Suprapubic skin (tissue), 3 donors: ENCODE measurements around the gene KCNJ16.

Experiments used
- CTCF ChIP-seq, 2 donors: fragments of 200-600 bp in 1 of 2; fragments of 450-650 bp in 1 of 2; sonication (generic) in 1 of 2; IDR thresholded peaks; one replicate each; pipeline ENCODE4 v1.5.1; 2016 to 2019; ENCODE audit warnings: antibody characterized with exemption in 2 of 2, mild to moderate bottlenecking in 1 of 2, moderate library complexity in 1 of 2
- POLR2A ChIP-seq, 2 donors: fragments of 450-650 bp; IDR thresholded peaks; one replicate each; pipeline ENCODE4 v1.6.1; 2017; ENCODE audit warnings: antibody characterized with exemption in 2 of 2, mild to moderate bottlenecking in 2 of 2, moderate library complexity in 2 of 2

DNA sequence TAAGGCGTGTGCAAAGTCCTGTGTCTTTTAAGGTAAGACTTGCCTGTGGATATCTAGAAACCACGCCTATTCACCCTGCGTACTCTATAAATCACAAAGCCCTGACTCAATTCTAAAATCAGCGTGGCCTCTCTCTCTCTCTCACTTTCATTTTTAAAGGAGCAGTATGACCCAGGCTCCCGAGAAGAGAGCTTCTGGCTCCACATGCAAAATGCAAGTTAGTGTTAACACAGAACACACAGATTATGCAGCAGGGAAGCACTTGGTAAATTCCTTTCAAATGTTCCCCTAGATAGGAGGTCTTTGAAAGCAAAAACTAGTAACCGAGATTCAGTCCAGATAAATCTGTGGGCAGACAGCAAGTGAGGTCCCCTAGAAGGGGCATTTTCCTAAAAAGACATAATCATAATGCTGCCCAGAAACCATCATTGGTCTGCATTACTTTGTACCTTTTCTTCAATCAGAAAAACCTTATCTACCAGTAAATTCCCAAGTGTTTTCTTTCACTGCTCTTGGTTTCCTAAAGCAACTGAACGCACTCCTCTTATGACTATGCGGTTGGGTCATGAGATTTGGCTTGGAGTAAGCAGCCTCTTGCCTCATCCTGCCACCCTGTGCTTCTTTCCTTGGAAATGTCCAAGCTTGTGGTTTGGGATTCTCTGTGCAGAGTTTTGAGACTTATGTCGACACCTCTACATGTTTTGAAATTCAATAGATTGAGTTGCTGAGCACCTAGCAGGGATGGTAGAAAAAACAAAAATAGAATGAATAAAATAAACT is 62.6 kb downstream of the KCNJ16 start:
- TF ChIP-seq CTCF (IDR thresholded peaks at IDR 0.05) (no peak), POLR2A (IDR thresholded peaks at IDR 0.05) (no peak)
